ENCODE results near the gene CCR5. TPM values are rescaled to one million over a fixed set of nuclear protein-coding genes. Genes with fewer than 3 reads are reported as not detected.

Gene CCR5
- total RNA-seq, 1 experiment from 2014 or later: not detected

GRCh38 chr3:46422617-46423016 is 51.9 kb downstream of the CCR5 start:
- no peak overlapping the region for H2AFZ ChIP-seq (ENCODE audit: low read depth, low read length, poor library complexity, severe bottlenecking)
- ATAC-seq: peak; percentile 54; the same call in 1 of the 2 replicates
- no peak for DNase-seq (ENCODE audit: low read depth, low spot score)
- no peak overlapping the region for H3K4me3 ChIP-seq (replicated peaks in 1 of 2; ENCODE audit: low read depth in 1 of 2, low read length in 2 of 2)
- ChIA-PET POLR2A (no interaction called here), CTCF (no interaction called here), RAD21 (ENCODE audit: low non-redundant PET in 1 of 2, low total read pairs in 2 of 2, uncharacterized antibody in 2 of 2, unreplicated experiment in 2 of 2) (no interaction called here)
- no peak overlapping the region for H3K27ac ChIP-seq (ENCODE audit: low read depth, low read length)
- H3K36me3 ChIP-seq (ENCODE audit: control insufficient read depth in 1 of 2, insufficient read depth in 2 of 2, low read length in 2 of 2): no peaks in the 10 kb centered on the region
- H3K4me1 ChIP-seq (ENCODE audit: control insufficient read depth in 1 of 2, insufficient read depth in 2 of 2, low read length in 2 of 2): peaks cover 0 to 12% of the 10 kb centered on the region in 2 experiments; a peak in 2 of 4 replicates
- intact Hi-C loops (cut with micrococcal nuclease): no loop called here
- no peak overlapping the region for H3K4me2 ChIP-seq (ENCODE audit: low read length)
- no peak overlapping the region for H3K9ac ChIP-seq (ENCODE audit: low read length)
- TF ChIP-seq JUND (IDR thresholded peaks at IDR 0.05) (peak; percentile 31; the same call in 1 of the 2 replicates), EZH2phosphoT487 (IDR thresholded peaks at IDR 0.05; ENCODE audit: borderline replicate concordance) (no peak), MAX (IDR thresholded peaks at IDR 0.05) (no peak)
- no peaks in the 10 kb centered on the region for H3K9me3 ChIP-seq (ENCODE audit: control insufficient read depth in 1 of 2, insufficient read depth in 1 of 2, low read depth in 1 of 2, low read length in 2 of 2)
- H3K27me3 ChIP-seq (ENCODE audit: insufficient read depth, low read length): no peaks in the 10 kb centered on the region
- H3K9me2 ChIP-seq (ENCODE audit: insufficient read depth): no peaks in the 10 kb centered on the region
- no peaks in the 10 kb centered on the region for H3K79me2 ChIP-seq (ENCODE audit: insufficient read depth, low read length)
- no peaks in the 10 kb centered on the region for H4K20me1 ChIP-seq (ENCODE audit: insufficient read depth)
- BruUV-seq (replicated peaks): no TSS peak

GRCh38 chr3:46423588-46423987 is 52.8 kb downstream of the CCR5 start:
- intact Hi-C loops (cut with micrococcal nuclease): no loop called here
- no peaks in the 10 kb centered on the region for H3K9me3 ChIP-seq (ENCODE audit: control insufficient read depth in 1 of 2, insufficient read depth in 1 of 2, low read depth in 1 of 2, low read length in 2 of 2)
- H4K20me1 ChIP-seq (ENCODE audit: insufficient read depth): no peaks in the 10 kb centered on the region
- H3K4me1 ChIP-seq (ENCODE audit: control insufficient read depth in 1 of 2, insufficient read depth in 2 of 2, low read length in 2 of 2): peaks cover 0 to 12% of the 10 kb centered on the region in 2 experiments; a peak in 2 of 4 replicates
- H3K36me3 ChIP-seq (ENCODE audit: control insufficient read depth in 1 of 2, insufficient read depth in 2 of 2, low read length in 2 of 2): no peaks in the 10 kb centered on the region
- H3K9ac ChIP-seq (ENCODE audit: low read length): no peak overlapping the region
- ATAC-seq (no peak), DNase-seq (ENCODE audit: low read depth, low spot score) (no peak)
- no TSS peak for BruUV-seq (replicated peaks)
- no peak overlapping the region for H3K27ac ChIP-seq (ENCODE audit: low read depth, low read length)
- ChIA-PET CTCF (no interaction called here), POLR2A (no interaction called here), RAD21 (ENCODE audit: low non-redundant PET in 1 of 2, low total read pairs in 2 of 2, uncharacterized antibody in 2 of 2, unreplicated experiment in 2 of 2) (no interaction called here)
- no peak overlapping the region for H2AFZ ChIP-seq (ENCODE audit: low read depth, low read length, poor library complexity, severe bottlenecking)
- H3K9me2 ChIP-seq (ENCODE audit: insufficient read depth): no peaks in the 10 kb centered on the region
- H3K4me3 ChIP-seq (replicated peaks in 1 of 2; ENCODE audit: low read depth in 1 of 2, low read length in 2 of 2): no peak overlapping the region
- no peaks in the 10 kb centered on the region for H3K27me3 ChIP-seq (ENCODE audit: insufficient read depth, low read length)
- TF ChIP-seq EZH2 (IDR thresholded peaks at IDR 0.05): no peak
- TF ChIP-seq ZFX (IDR thresholded peaks at IDR 0.05): no peak
- TF ChIP-seq YY1 (IDR thresholded peaks at IDR 0.05; ENCODE audit: extremely low read depth, insufficient replicate concordance, low read depth, low read length): no peak
- TF ChIP-seq EGR1 (IDR thresholded peaks at IDR 0.05; ENCODE audit: low read depth): no peak
- no peak for TF ChIP-seq ZNF274 (IDR thresholded peaks at IDR 0.05; ENCODE audit: low read depth, low read length)
- no peak for TF ChIP-seq JUND (IDR thresholded peaks at IDR 0.05)
- no peak for TF ChIP-seq MAX (IDR thresholded peaks at IDR 0.05)
- no peak for TF ChIP-seq ZBTB33 (IDR thresholded peaks at IDR 0.05; ENCODE audit: extremely low read depth, insufficient replicate concordance, low read length)
- no peaks in the 10 kb centered on the region for H3K79me2 ChIP-seq (ENCODE audit: insufficient read depth, low read length)
- no peak overlapping the region for H3K4me2 ChIP-seq (ENCODE audit: low read length)

Data from HCT116 (cell line).